MCF 10A (cell line): ENCODE measurements around the gene GATAD2A. TPM values are rescaled to one million over a fixed set of nuclear protein-coding genes. Genes with fewer than 3 reads are reported as not detected.

ENCODE experiments used
- BruUV-seq: library from RNA; stranded (reverse); fragments of 400-500 nt; replicated peaks from 2 replicates; lab custom pipeline; 2021; lab: Mats Ljungman, UMichigan
- CTCF ChIA-PET: fragments of 300-600 bp; sonication (Branson Sonifier 250); formaldehyde crosslinking; extraction: SDS; loops from one replicate; lab custom pipeline; 2021; ENCODE audit warnings: antibody characterized with exemption, inconsistent platforms; lab: Yijun Ruan, JAX
- POLR2A ChIA-PET: fragments of 300-600, 350-650 bp; sonication (Branson Sonifier 250); formaldehyde crosslinking; extraction: SDS; loops from one replicate; lab custom pipeline; 2020; ENCODE audit warnings: antibody characterized with exemption, inconsistent platforms; lab: Yijun Ruan, JAX
- DNase-seq: peaks from one replicate; pipeline ENCODE4 v3.0.0-alpha.2; 2018; ENCODE audit not compliant: unreplicated experiment
- H3K27ac Mint-ChIP-seq: one replicate; pipeline ENCODE4 v1.8.0; 2022; ENCODE audit warnings: mild to moderate bottlenecking, low read depth, mixed read lengths; ENCODE audit not compliant: unreplicated experiment
- H3K27me3 Mint-ChIP-seq: one replicate; pipeline ENCODE4 v1.8.0; 2022; ENCODE audit warnings: mixed read lengths; ENCODE audit not compliant: insufficient read depth, unreplicated experiment
- H3K36me3 Mint-ChIP-seq: one replicate; pipeline ENCODE4 v1.8.0; 2022; ENCODE audit warnings: mild to moderate bottlenecking, moderate library complexity, mixed read lengths; ENCODE audit not compliant: insufficient read depth, unreplicated experiment
- H3K4me1 Mint-ChIP-seq: one replicate; pipeline ENCODE4 v1.8.0; 2022; ENCODE audit warnings: mixed read lengths; ENCODE audit not compliant: insufficient read depth, unreplicated experiment
- H3K4me3 Mint-ChIP-seq: one replicate; pipeline ENCODE4 v1.8.0; 2022; ENCODE audit warnings: mild to moderate bottlenecking, moderate library complexity, mixed read lengths; ENCODE audit not compliant: unreplicated experiment
- H3K9me3 Mint-ChIP-seq: one replicate; pipeline ENCODE4 v1.8.0; 2022; ENCODE audit warnings: mixed read lengths; ENCODE audit not compliant: unreplicated experiment
- intact Hi-C: fragments of 100-400 bp; cut with micrococcal nuclease; formaldehyde crosslinking; loops from 2 replicates; pipeline ENCODE4 v1.14.1; 2022
- total RNA-seq: library from RNA; stranded (reverse); gene quantifications from 2 replicates; pipeline ENCODE4 v1.2.3, GENCODE V29; 2022
- TF ChIP-seq, protein P1 (sequence below): fragments of 200-600 bp; IDR thresholded peaks from one replicate; pipeline ENCODE4 v1.8.0; 2022; ENCODE audit warnings: antibody characterized with exemption, mild to moderate bottlenecking; ENCODE audit not compliant: unreplicated experiment

Gene GATAD2A
- total RNA-seq, 1 experiment from 2014 or later: 91.5 TPM

GRCh38 chr19:19434483-19435045, 29.1 kb downstream of the GATAD2A start:
- H3K4me1 Mint-ChIP-seq: peaks cover 11% of the 10 kb centered on the region
- H3K9me3 Mint-ChIP-seq: no peaks in the 10 kb centered on the region
- no peak for DNase-seq
- no peaks in the 10 kb centered on the region for H3K27me3 Mint-ChIP-seq
- ChIA-PET CTCF (interaction anchor here (0.7 to 1.2 kb wide), 2 partner anchors 57 to 93 kb away, joined by 3 read pairs; no protein-coding TSS in a partner anchor), POLR2A (interaction anchor here (0.6 kb wide), 1 partner anchor 65 kb away, joined by 3 read pairs; no protein-coding TSS in a partner anchor)
- H3K4me3 Mint-ChIP-seq: no peak overlapping the region
- H3K36me3 Mint-ChIP-seq: no peaks in the 10 kb centered on the region
- TF ChIP-seq, protein P1, sequence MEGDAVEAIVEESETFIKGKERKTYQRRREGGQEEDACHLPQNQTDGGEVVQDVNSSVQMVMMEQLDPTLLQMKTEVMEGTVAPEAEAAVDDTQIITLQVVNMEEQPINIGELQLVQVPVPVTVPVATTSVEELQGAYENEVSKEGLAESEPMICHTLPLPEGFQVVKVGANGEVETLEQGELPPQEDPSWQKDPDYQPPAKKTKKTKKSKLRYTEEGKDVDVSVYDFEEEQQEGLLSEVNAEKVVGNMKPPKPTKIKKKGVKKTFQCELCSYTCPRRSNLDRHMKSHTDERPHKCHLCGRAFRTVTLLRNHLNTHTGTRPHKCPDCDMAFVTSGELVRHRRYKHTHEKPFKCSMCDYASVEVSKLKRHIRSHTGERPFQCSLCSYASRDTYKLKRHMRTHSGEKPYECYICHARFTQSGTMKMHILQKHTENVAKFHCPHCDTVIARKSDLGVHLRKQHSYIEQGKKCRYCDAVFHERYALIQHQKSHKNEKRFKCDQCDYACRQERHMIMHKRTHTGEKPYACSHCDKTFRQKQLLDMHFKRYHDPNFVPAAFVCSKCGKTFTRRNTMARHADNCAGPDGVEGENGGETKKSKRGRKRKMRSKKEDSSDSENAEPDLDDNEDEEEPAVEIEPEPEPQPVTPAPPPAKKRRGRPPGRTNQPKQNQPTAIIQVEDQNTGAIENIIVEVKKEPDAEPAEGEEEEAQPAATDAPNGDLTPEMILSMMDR: no peak
- intact Hi-C loops: no loop called here
- BruUV-seq: no TSS peak
- no peak overlapping the region for H3K27ac Mint-ChIP-seq

- no TSS peak for BruUV-seq
- POLR2A ChIA-PET: interaction anchor here (0.7 kb wide), 1 partner anchor 39 kb away, joined by 3 read pairs; no protein-coding TSS in a partner anchor
- H3K4me3 Mint-ChIP-seq: no peak overlapping the region
- H3K27ac Mint-ChIP-seq: no peak overlapping the region
- no peak for DNase-seq
- H3K27me3 Mint-ChIP-seq: no peaks in the 10 kb centered on the region
- peaks cover 11% of the 10 kb centered on the region for H3K4me1 Mint-ChIP-seq
- peaks cover under 1% of the 10 kb centered on the region for H3K36me3 Mint-ChIP-seq
- no peaks in the 10 kb centered on the region for H3K9me3 Mint-ChIP-seq
- CTCF ChIA-PET: interaction anchor here (0.5 to 1.0 kb wide), 5 partner anchors 8 to 382 kb away, joined by 3 to 4 read pairs (median 3); no protein-coding TSS in a partner anchor
- intact Hi-C loops: no loop called here
- TF ChIP-seq, protein P1: no peak
Observed at GRCh38 chr19:19436137-19436691, 30.7 kb downstream of the GATAD2A start.

DNA sequence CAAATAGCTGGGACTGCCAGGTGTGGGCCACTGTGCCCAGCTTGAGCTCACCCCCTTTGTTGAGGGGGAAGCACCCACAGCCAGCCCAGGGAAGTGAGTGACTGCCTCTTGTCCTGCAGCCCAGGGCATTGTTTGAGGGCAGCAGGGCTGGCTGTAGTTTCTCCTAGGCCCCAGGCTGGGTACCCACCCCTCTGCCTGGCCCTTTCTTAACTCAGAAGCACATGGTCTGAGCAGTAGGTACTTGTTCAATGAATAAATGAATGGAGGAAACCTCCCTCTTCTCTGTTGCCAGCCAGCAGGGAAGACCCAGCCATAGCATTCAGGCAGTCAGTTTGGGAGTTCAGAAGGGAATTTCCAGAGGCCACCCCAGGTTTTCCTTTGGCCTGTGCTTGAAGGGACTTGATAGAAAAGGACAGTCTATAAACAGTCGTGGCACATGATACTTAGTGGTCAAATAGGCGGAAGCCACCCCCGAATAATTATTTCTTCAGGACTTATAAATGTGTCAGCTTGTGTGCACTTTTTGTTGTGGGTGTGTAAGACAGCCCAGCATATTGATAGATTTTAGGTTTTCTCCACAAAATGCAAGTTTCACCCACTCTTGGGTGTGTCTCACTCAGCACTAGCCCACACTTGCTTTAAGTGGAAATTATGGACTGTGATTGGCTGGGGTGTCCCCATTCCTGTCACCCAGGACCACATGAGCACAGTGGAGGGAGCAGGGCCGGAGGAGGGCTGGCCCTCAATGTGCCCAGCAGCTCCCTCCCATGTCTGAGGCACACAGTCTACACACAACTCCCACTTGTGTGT, 33.1 kb downstream of the GATAD2A start:
- CTCF ChIA-PET: no interaction called here
- TF ChIP-seq, protein P1: no peak
- DNase-seq: no peak
- peaks cover 6% of the 10 kb centered on the region for H3K4me1 Mint-ChIP-seq
- peaks cover 7% of the 10 kb centered on the region for H3K36me3 Mint-ChIP-seq
- no peaks in the 10 kb centered on the region for H3K27me3 Mint-ChIP-seq
- POLR2A ChIA-PET: no interaction called here
- H3K4me3 Mint-ChIP-seq: no peak overlapping the region
- H3K27ac Mint-ChIP-seq: no peak overlapping the region
- intact Hi-C loops: no loop called here
- no TSS peak for BruUV-seq
- no peaks in the 10 kb centered on the region for H3K9me3 Mint-ChIP-seq

GRCh38 chr19:19439176-19439482, 33.7 kb downstream of the GATAD2A start:
- Mint-ChIP-seq H3K4me1 (peaks cover 6% of the 10 kb centered on the region), H3K36me3 (peaks cover 7% of the 10 kb centered on the region), H3K4me3 (no peak overlapping the region), H3K27me3 (no peaks in the 10 kb centered on the region), H3K9me3 (no peaks in the 10 kb centered on the region), H3K27ac (no peak overlapping the region)
- no TSS peak for BruUV-seq
- CTCF ChIA-PET: no interaction called here
- TF ChIP-seq, protein P1: no peak
- no peak for DNase-seq
- intact Hi-C loops: no loop called here
- POLR2A ChIA-PET: no interaction called here
